ENCODE results near the gene GATAD2A. TPM values are rescaled to one million over a fixed set of nuclear protein-coding genes. Genes with fewer than 3 reads are reported as not detected.

The GATAD2A gene
- total and polyA plus RNA-seq, 10 of the 15 experiments (the other 5 are each of a cell fraction or from before 2014, with no cell fraction given): 2.6 to 173 (median 32.0) TPM

- H3K9ac ChIP-seq (ENCODE audit: control insufficient read depth, insufficient read depth, low read length): no peak overlapping the region
- 52% methylated on average over 4 of the region's 4 CpGs for WGBS (ENCODE audit: insufficient coverage, insufficient replicate concordance, low lambda C conversion rate, missing lambda C conversion rate)
- POLR2A ChIA-PET: interaction anchor here (0.6 kb wide), 1 partner anchor 142 kb away, joined by 6 read pairs; no protein-coding TSS in a partner anchor
- H3K4me2 ChIP-seq (ENCODE audit: control insufficient read depth, insufficient read depth): peak overlapping the region; percentile 62
- no TSS peak for BruUV-seq (replicated peaks)
- H3K27me3 ChIP-seq (replicated peaks in 1 of 2; ENCODE audit: control insufficient read depth in 2 of 2, insufficient read depth in 2 of 2, low read length in 1 of 2): no peaks in the 10 kb centered on the region
- peaks cover 7% of the 10 kb centered on the region for H4K20me1 ChIP-seq (ENCODE audit: control insufficient read depth, insufficient read depth)
- H3K9me3 ChIP-seq (replicated peaks; ENCODE audit: control insufficient read depth, insufficient read depth, low read length): no peaks in the 10 kb centered on the region
- H3K79me2 ChIP-seq (ENCODE audit: control insufficient read depth, insufficient read depth, low read length): peaks cover 65% of the 10 kb centered on the region
- CTCF ChIA-PET: interaction anchor here (1.3 to 2.5 kb wide), 2 partner anchors 31 to 33 kb away, joined by 4 to 10 read pairs; no protein-coding TSS in a partner anchor
- no peak for DNase-seq (ENCODE audit: low read depth, low spot score)
- peaks cover 50% of the 10 kb centered on the region for H3K4me1 ChIP-seq (ENCODE audit: control insufficient read depth, insufficient read depth, low read length)
- H3K27ac ChIP-seq (ENCODE audit: control insufficient read depth, insufficient read depth): peak overlapping the region; percentile 23
- intact Hi-C loops (cut with micrococcal nuclease; ENCODE audit: unreplicated experiment) (loop anchor here (5.0 kb wide), 1 partner anchor 50 kb away; the partner anchor contains the start of gene GATAD2A), in situ Hi-C loops (cut with MboI) (no loop called here)
- RAD21 ChIA-PET (ENCODE audit: unreplicated experiment): interaction anchor here (2.1 kb wide), 1 partner anchor 13 kb away, joined by 5 read pairs; no protein-coding TSS in a partner anchor
- no peak overlapping the region for H3K4me3 ChIP-seq
- ATAC-seq: no peak
- H3K36me3 ChIP-seq (ENCODE audit: control insufficient read depth in 2 of 2, insufficient read depth in 2 of 2, low read length in 1 of 2): peaks cover 4 to 11% of the 10 kb centered on the region in 2 experiments; a peak in 2 of 4 replicates
- no peak overlapping the region for H2AFZ ChIP-seq (ENCODE audit: control insufficient read depth, low read depth, low read length)
- SMC1A ChIA-PET (ENCODE audit: uncharacterized antibody, unreplicated experiment): interaction anchor here (3.0 kb wide), 1 partner anchor 12 kb away, joined by 21 read pairs; no protein-coding TSS in a partner anchor
- FAIRE-seq: no peak
- TF ChIP-seq SIX5 (IDR thresholded peaks at IDR 0.05; ENCODE audit: low read depth, low read length, severe bottlenecking): no peak
- TF ChIP-seq FOXM1 (IDR thresholded peaks at IDR 0.05; ENCODE audit: low read depth, low read length): no peak
- no peak for TF ChIP-seq SP1 (IDR thresholded peaks at IDR 0.05; ENCODE audit: low read depth, low read length)
- TF ChIP-seq CHD2 (IDR thresholded peaks at IDR 0.05; ENCODE audit: borderline replicate concordance, low read depth, low read length): no peak
- TF ChIP-seq BHLHE40 (IDR thresholded peaks at IDR 0.05; ENCODE audit: borderline replicate concordance in 1 of 2, low read depth in 2 of 2, low read length in 1 of 2): no peak
- TF ChIP-seq TAF1 (IDR thresholded peaks at IDR 0.05; ENCODE audit: borderline replicate concordance, low read depth, low read length): no peak
- TF ChIP-seq ZNF687 (IDR thresholded peaks at IDR 0.05): no peak
- no peak for TF ChIP-seq MYC (IDR thresholded peaks at IDR 0.05; ENCODE audit: insufficient read depth, insufficient read length, insufficient replicate concordance, low read length, severe bottlenecking)
- TF ChIP-seq STAT1 (conservative IDR thresholded peaks at IDR 0.05): no peak
- no peak for TF ChIP-seq CREM (IDR thresholded peaks at IDR 0.05; ENCODE audit: low read depth)
- TF ChIP-seq NKRF (conservative IDR thresholded peaks at IDR 0.05): no peak
- TF ChIP-seq CBX3 (IDR thresholded peaks at IDR 0.05; ENCODE audit: borderline replicate concordance, low read depth): no peak
- TF ChIP-seq MAX (IDR thresholded peaks at IDR 0.05; ENCODE audit: low read depth, low read length): no peak
- no peak for TF ChIP-seq EGR1 (IDR thresholded peaks at IDR 0.05; ENCODE audit: borderline replicate concordance in 1 of 2, low read depth in 2 of 2, low read length in 2 of 2)
- no peak for TF ChIP-seq BCL11A (IDR thresholded peaks at IDR 0.05; ENCODE audit: low read depth, low read length)
Measured at GRCh38 chr19:19457671-19458070, 52.2 kb downstream of the GATAD2A start.

All from GM12878 (cell line).